ENCODE data around the gene PALLD. TPM values are rescaled to one million over a fixed set of nuclear protein-coding genes. Genes with fewer than 3 reads are reported as not detected.

Gene PALLD
- total RNA-seq, 3 donors from 2014 or later, result 0.94 to 2.4 (median 1.2) TPM

DNA sequence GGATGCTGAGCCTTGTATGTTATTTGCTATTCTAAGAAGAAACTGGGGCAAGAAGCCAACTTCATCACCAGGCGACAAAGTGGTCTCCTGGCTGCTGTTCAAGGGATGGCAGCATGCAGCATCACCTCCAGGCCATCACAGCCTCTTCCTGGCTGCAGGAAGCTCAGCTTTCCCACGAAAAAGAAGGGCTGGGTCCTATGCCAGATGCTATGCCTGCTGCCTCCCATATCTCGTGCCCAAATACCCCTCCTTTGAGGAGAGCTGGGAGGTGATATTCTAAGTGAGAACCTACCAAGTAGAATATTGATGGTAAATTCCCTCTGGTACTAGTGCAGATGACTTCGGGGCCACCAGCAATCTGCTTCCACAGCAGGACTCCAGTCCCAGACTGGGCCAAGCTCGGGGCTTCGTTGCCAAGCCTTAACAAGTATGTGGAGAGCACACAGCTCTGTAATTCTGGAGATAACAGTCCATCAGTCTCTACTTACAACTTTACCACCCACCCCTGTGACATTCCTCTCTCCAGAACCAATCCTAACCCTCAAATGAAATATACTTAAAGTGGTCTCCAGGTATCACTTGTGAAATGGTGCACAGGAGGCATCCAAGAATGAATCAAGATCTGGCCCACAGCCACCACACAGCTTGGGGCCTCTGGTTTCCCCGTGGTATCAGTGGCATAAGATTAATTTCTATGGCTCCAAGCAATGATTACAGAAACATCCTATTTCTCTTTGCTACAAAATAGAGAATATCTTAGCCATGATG is 149.3 kb downstream of the PALLD start:
- H3K4me1 Mint-ChIP-seq (ENCODE audit: low read depth), result no peaks in the 10 kb centered on the region
- no peak overlapping the region for H3K4me3 Mint-ChIP-seq
- no peak for DNase-seq

DNA sequence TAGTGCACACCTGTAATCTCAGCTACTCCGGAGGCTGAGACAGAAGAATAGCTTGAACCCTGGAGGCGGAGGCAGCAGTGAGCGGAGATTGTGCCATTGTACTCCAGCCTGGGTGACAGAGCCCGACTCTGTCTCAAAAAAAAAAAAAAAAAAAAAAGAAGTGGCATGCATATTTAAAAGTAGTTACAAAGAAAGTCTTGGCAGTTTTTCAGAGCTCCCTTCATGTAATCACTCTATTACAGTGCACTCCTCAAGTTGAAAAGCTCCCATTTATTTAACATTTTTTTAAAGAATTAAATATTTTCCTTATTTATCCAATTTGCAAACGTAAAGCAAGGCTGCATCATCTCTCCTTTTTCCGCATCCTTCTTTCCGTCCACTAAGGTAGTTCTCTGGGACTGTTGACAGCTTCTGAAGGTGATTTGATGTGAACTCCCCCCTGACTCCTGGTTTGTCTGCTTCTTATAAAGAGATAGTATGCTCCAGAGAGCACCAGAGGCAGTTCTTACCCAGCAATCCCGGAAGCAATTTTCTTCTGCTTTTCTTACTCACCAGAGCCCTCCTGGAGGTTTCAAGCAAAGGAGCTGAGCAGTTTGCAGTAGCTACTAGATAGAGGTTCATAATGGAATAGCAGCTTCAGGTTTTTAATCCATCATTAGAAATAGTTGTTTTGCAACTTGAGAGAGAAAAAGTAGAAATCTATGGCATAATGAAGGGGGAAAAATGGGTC is 151.0 kb downstream of the PALLD start:
- ATAC-seq, result no peak
- no peak overlapping the region for H3K4me3 Mint-ChIP-seq
- H3K9me3 Mint-ChIP-seq, result no peaks in the 10 kb centered on the region
- no peaks in the 10 kb centered on the region for H3K36me3 Mint-ChIP-seq (ENCODE audit: insufficient read depth)
- H3K27me3 Mint-ChIP-seq (ENCODE audit: low read depth), result peaks cover 24% of the 10 kb centered on the region
- H3K4me1 Mint-ChIP-seq (ENCODE audit: low read depth), result no peaks in the 10 kb centered on the region
- no peak for DNase-seq

More for the DNA sequence above, 149.3 kb downstream of the PALLD start:
- Mint-ChIP-seq H3K9me3 (no peaks in the 10 kb centered on the region), H3K27me3 (ENCODE audit: low read depth) (peaks cover 20% of the 10 kb centered on the region), H3K36me3 (ENCODE audit: insufficient read depth) (no peaks in the 10 kb centered on the region)
- ATAC-seq, result no peak

DNA sequence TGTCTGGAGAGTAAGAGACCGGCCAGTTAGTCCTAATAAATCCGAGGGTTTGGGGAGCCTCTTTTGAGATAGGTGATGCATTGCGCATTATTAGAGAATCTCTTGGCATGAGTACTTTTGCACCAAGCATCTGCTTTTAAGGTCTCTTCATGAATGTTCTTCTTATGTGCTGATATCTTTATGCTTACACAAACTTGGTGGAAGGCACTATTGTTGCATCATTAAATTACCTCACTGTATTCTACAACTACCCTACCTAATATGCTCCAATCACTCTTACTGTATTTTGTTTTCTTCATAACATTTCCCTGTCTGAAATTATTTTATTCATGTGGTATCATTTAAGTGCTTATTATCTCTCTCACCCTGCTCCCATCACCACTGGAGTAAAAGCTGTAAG is 151.6 kb downstream of the PALLD start:
- ATAC-seq (no peak), DNase-seq (no peak)
- Mint-ChIP-seq H3K4me3 (no peak overlapping the region), H3K27me3 (ENCODE audit: low read depth) (peaks cover 23% of the 10 kb centered on the region), H3K4me1 (ENCODE audit: low read depth) (no peaks in the 10 kb centered on the region), H3K9me3 (no peaks in the 10 kb centered on the region), H3K36me3 (ENCODE audit: insufficient read depth) (no peaks in the 10 kb centered on the region)

DNA sequence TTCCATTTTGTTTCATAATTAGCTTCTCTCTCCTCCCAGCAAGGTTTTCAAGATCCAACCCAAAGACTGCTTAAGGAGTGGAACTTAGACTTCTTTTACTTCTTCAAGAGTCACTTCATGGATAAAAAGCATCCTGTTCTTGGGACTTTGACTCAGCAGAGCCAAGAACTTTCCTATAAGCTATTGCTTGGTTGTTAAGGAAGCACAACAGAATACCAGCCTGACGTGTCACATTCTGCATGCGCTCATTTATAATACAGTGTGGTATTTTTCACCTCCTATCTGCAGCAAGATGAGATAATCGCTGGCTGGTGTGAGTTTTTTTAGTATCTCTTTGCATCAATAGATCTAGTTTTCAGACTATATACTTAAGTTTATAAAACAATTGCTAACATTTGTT is 152.1 kb downstream of the PALLD start:
- no peaks in the 10 kb centered on the region for H3K9me3 Mint-ChIP-seq
- no peaks in the 10 kb centered on the region for H3K36me3 Mint-ChIP-seq (ENCODE audit: insufficient read depth)
- DNase-seq (no peak), ATAC-seq (no peak)
- no peaks in the 10 kb centered on the region for H3K4me1 Mint-ChIP-seq (ENCODE audit: low read depth)
- peaks cover 22% of the 10 kb centered on the region for H3K27me3 Mint-ChIP-seq (ENCODE audit: low read depth)
- H3K4me3 Mint-ChIP-seq, result no peak overlapping the region

DNA sequence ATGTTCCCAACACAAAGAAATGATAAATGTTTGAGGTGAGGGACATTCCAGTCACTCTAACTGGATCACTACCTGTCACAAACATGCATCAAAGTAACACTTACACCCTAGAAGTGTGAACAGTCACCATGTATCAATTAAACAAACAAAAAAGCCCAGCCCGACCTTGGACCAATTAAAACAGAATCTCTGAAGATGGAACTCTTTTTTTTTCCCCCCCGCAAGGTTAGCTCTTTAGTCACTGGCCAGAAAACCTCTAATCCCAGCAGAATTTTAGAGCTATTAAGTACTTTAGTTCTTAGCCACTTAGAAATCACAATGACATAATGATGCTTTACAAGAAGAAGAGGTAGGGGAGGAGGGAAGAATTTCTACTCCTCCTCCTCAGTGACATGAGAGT is 154.5 kb downstream of the PALLD start:
- H3K27me3 Mint-ChIP-seq (ENCODE audit: low read depth), result peaks cover 28% of the 10 kb centered on the region
- H3K9me3 Mint-ChIP-seq, result no peaks in the 10 kb centered on the region
- DNase-seq (no peak), ATAC-seq (no peak)
- H3K4me3 Mint-ChIP-seq, result no peak overlapping the region
- H3K36me3 Mint-ChIP-seq (ENCODE audit: insufficient read depth), result no peaks in the 10 kb centered on the region
- H3K4me1 Mint-ChIP-seq (ENCODE audit: low read depth), result peaks cover 4% of the 10 kb centered on the region

DNA sequence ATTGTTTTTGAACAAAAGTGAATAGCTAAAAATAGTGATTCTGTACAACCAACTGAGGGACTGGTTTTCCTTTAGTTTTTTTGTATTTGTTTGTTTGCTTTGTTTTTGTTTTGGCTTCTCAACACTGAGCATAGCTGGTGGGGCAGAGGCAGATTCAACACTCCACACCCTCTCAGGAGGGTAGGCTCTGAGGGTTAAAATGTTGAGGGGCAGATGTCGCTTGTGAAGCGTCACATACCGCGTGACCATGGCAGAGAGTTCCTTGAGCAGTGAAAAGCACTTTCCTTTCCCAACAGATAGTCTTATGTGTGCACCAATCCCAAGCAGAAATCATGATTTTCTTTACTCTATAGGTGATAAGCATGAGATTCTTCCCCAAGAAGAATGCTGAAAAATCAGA is 155.0 kb downstream of the PALLD start:
- Mint-ChIP-seq H3K36me3 (ENCODE audit: insufficient read depth) (no peaks in the 10 kb centered on the region), H3K4me3 (no peak overlapping the region), H3K9me3 (no peaks in the 10 kb centered on the region), H3K4me1 (ENCODE audit: low read depth) (peaks cover 4% of the 10 kb centered on the region), H3K27me3 (ENCODE audit: low read depth) (peaks cover 26% of the 10 kb centered on the region)
- ATAC-seq, result no peak
- DNase-seq, result no peak

DNA sequence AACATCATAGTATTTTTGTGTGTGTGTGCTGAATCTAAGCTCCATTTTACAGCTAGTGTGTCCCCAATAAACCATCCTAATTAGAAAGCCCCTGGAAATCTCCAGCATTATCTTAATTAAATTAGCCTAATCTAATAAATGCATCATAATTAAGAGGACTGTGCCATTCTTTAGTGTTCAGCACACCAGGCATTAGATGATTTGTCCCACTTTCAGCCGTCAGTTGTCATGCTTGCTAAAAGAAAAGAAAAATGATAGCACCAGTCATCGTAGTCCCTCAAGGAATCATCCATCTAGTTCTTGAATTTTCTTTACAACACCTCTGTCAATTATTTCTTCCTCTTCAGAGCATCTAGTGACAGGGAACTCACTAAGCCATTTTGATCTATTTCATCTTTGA is 155.9 kb downstream of the PALLD start:
- no peak for DNase-seq
- H3K27me3 Mint-ChIP-seq (ENCODE audit: low read depth), result peaks cover 34% of the 10 kb centered on the region
- H3K4me3 Mint-ChIP-seq, result no peak overlapping the region
- H3K9me3 Mint-ChIP-seq, result no peaks in the 10 kb centered on the region
- H3K36me3 Mint-ChIP-seq (ENCODE audit: insufficient read depth), result no peaks in the 10 kb centered on the region
- H3K4me1 Mint-ChIP-seq (ENCODE audit: low read depth), result peaks cover 4% of the 10 kb centered on the region
- ATAC-seq, result no peak

DNA sequence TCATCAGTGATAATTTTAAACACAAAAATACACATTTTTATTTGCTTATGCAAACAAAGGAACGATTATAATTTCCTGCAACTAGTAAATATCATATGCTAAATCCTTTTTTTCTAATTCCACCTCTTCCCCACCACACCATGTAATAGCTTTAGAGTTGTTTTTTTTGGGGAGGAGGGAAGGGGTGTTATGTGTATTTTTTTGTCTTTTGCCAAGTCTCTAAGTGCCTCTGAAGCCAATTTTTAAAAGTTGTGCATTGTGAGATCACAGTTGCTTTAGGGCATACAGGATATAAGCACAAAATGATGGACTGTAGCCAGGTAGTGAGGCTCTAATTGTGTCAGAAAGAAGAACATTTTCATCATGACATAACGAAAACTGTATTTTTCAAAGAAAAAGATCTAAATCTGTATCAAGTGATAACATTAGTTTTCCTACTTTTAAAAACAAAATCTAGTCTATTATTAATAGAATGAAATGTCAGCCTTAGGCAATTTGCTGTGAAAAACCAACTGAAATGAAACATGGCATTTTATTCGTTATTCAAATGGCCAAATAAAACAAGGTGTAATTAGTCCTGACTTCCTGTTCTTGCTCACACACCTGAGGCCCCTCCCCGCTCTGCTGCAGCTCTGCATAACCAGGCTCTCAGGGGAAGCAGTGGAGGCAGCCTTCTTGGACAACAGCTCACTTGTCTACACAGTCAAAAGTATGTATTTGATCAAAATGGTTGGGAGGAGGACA is 157.4 kb downstream of the PALLD start:
- Mint-ChIP-seq H3K4me1 (ENCODE audit: low read depth) (peaks cover 4% of the 10 kb centered on the region), H3K27me3 (ENCODE audit: low read depth) (peaks cover 36% of the 10 kb centered on the region), H3K9me3 (no peaks in the 10 kb centered on the region), H3K4me3 (no peak overlapping the region), H3K36me3 (ENCODE audit: insufficient read depth) (no peaks in the 10 kb centered on the region)
- no peak for ATAC-seq
- DNase-seq, result no peak

DNA sequence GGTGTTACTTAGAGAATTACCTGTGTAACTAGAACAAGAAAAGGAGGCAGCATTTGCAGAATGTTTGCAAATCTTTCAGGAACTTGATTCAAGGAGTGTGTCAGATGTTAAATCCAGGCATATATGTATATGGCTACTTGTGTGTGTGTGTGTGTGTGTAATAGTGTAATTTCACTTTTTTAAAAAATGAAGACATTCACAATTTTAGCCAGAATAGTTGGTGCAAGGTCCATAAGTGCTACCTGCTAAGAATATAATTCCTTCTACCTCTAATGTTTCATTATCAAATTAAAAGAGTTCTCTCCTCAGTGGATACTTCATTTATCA is 158.0 kb downstream of the PALLD start:
- Mint-ChIP-seq H3K4me3 (no peak overlapping the region), H3K9me3 (no peaks in the 10 kb centered on the region), H3K36me3 (ENCODE audit: insufficient read depth) (no peaks in the 10 kb centered on the region), H3K27me3 (ENCODE audit: low read depth) (peaks cover 36% of the 10 kb centered on the region), H3K4me1 (ENCODE audit: low read depth) (peaks cover 4% of the 10 kb centered on the region)
- ATAC-seq, result no peak
- DNase-seq, result no peak

DNA sequence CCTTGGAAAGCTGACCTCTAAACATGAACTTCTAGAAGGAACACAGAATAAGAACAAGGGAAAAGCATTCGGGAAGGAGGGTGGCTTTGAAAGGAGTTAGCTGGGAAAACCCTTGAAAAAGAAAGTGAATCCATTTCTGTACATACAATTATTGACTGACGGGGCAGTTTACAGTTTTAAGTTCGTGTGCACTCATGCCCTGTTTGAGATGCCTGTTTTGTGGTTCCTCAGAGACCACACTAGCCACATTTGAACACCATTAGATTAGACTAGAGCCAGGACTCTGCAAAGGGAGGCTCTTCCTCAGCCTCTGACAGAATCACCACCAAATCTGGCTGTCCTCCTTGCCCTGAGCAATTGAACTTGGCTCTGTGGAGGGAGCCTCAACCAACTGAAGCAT is 158.3 kb downstream of the PALLD start:
- no peaks in the 10 kb centered on the region for H3K36me3 Mint-ChIP-seq (ENCODE audit: insufficient read depth)
- DNase-seq (no peak), ATAC-seq (no peak)
- peaks cover 4% of the 10 kb centered on the region for H3K4me1 Mint-ChIP-seq (ENCODE audit: low read depth)
- H3K27me3 Mint-ChIP-seq (ENCODE audit: low read depth), result peaks cover 36% of the 10 kb centered on the region
- no peaks in the 10 kb centered on the region for H3K9me3 Mint-ChIP-seq
- H3K4me3 Mint-ChIP-seq, result no peak overlapping the region

DNA sequence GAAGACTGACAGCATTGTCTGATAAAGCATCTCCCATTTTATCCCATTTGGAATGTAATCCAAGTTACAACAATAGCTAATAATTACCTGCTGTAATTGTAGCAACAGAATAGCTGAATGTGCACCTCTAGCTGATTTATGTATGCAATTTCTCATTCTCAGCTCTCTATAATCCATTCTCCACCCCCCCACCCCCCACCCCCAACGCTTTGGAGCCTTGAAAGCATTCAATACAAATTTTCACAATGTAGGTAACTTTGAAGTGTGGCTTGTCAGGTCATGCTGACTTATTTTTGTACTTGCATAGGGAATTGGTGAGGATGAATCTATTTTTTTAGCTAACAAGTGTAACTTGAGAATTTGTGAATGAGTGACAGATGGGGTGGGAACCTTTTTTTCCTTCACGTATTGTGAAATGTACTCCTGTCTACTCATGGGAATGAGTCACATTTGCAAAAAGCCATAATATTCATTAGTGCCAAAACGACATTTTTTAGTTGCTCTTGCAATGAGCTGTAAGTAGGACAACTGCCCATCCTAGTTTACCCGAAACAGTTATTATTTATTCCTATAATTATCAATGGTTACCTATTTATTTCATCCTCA is 159.3 kb downstream of the PALLD start:
- H3K36me3 Mint-ChIP-seq (ENCODE audit: insufficient read depth), result no peaks in the 10 kb centered on the region
- DNase-seq (no peak), ATAC-seq (no peak)
- H3K4me3 Mint-ChIP-seq, result no peak overlapping the region
- H3K4me1 Mint-ChIP-seq (ENCODE audit: low read depth), result peaks cover 4% of the 10 kb centered on the region
- no peaks in the 10 kb centered on the region for H3K9me3 Mint-ChIP-seq
- H3K27me3 Mint-ChIP-seq (ENCODE audit: low read depth), result peaks cover 32% of the 10 kb centered on the region

DNA sequence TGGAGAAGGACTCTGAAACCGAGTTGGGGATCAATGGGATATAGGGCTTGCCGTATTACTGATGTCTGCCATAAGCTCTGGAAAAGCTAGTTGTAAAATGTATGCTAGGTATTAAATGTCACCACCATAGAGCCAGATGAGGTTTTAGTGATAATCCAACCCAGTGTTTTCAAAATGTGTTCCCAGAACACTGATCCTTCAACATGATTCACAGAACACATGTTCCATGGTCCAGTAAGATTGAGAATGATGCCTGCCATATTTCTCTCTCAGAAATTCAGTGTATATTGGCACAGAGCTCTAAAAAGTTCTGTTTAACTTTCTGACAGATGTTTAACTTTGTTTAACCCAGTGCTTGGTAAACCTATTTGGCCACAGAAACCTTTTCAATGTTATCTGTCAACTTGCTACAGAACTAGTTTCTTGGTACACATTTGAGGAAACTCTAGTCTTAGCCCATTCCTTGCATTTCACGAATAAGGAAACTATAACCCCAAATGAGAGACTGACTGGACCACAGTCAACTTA is 160.2 kb downstream of the PALLD start:
- Mint-ChIP-seq H3K4me3 (no peak overlapping the region), H3K9me3 (no peaks in the 10 kb centered on the region), H3K27me3 (ENCODE audit: low read depth) (peaks cover 28% of the 10 kb centered on the region), H3K36me3 (ENCODE audit: insufficient read depth) (no peaks in the 10 kb centered on the region), H3K4me1 (ENCODE audit: low read depth) (peaks cover 4% of the 10 kb centered on the region)
- ATAC-seq, result no peak
- no peak for DNase-seq

DNA sequence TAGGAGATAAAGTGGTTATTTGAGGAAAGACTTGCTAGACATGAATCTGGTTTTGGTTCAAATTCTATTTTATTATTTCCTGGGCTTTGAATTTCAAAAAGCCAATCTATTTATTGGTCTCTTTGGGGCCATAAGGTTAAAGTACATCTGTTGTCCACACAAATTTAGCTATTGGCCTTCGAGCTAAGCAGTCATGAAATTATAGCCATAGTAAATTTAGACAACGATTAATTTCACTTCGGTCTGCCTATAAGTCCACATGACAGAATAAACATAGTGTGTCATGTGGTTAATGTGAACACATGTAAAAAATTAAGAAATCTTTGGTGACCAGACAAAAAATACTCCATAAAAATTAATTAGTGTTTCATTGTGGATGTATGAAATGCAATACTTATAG is 161.9 kb downstream of the PALLD start:
- no peak for ATAC-seq

DNA sequence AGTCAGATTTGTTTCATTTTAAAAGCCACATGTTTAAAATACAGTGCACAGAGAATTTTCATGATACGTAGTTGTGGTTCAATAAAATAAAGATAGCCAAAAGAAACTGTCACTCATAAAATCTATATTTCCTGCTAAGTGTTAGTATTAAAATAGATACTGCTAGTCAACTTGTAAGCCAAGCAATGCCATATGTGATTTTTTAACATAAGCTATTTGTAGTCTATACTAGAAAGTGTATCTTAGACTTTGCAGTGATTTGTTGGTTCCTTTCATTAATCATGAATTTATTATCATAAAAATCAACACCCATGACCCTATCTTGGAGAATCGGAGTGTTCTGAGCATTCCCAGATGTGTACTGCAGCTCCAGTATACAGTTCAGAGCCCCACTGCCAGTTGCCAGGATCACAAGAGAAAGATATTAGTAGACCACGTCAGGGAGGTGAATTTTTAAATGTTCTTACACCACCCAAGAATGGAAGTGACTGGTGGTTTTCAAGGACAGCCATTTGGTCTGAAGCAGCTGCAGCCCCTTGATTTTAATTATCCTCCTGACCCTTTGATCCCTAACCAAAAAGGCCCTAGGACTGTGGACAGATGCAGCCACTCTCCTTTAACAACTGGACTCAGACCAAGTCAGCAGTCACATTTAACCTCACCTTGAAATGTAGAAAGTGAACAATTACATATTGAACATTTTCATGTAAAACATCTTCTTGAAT is 163.1 kb downstream of the PALLD start:
- Mint-ChIP-seq H3K4me3 (no peak overlapping the region), H3K36me3 (ENCODE audit: insufficient read depth) (no peaks in the 10 kb centered on the region), H3K4me1 (ENCODE audit: low read depth) (peaks cover 4% of the 10 kb centered on the region), H3K27me3 (ENCODE audit: low read depth) (peaks cover 28% of the 10 kb centered on the region), H3K9me3 (no peaks in the 10 kb centered on the region)
- DNase-seq (no peak), ATAC-seq (no peak)

More for the DNA sequence above, 161.9 kb downstream of the PALLD start:
- Mint-ChIP-seq H3K9me3 (no peaks in the 10 kb centered on the region), H3K36me3 (ENCODE audit: insufficient read depth) (no peaks in the 10 kb centered on the region), H3K4me1 (ENCODE audit: low read depth) (peaks cover 4% of the 10 kb centered on the region), H3K27me3 (ENCODE audit: low read depth) (peaks cover 28% of the 10 kb centered on the region), H3K4me3 (no peak overlapping the region)
- DNase-seq, result no peak
